Keratinocyte (primary cell): ENCODE data around the gene ALLC. TPM values are rescaled to one million over a fixed set of nuclear protein-coding genes. Genes with fewer than 3 reads are reported as not detected.

Source experiments
- DNase-seq: peaks from one replicate; pipeline ENCODE4 v3.0.0-alpha.2; 2011; ENCODE audit warnings: low read depth, missing footprints, low spot score
- FAIRE-seq: peaks from 2 replicates; lab custom pipeline; 2011; peaks lifted over from hg19 to GRCh38; lab: Jason Lieb, UNC
- H2AFZ ChIP-seq: 2 replicates; pipeline ENCODE4 v1.6.0; 2012; ENCODE audit warnings: low read length, control low read depth, inconsistent platforms; ENCODE audit not compliant: control insufficient read depth
- H3K27ac ChIP-seq: 2 replicates; pipeline ENCODE4 v1.5.1; 2011; ENCODE audit warnings: low read length; ENCODE audit not compliant: control insufficient read depth, insufficient read depth
- H3K27me3 ChIP-seq: 3 replicates; pipeline ENCODE4 v1.6.0; 2011; ENCODE audit warnings: low read length; ENCODE audit not compliant: control insufficient read depth, insufficient read depth; ENCODE audit errors: extremely low read depth
- H3K36me3 ChIP-seq, 2 experiments: 2 replicates in 1 of 2; 3 replicates in 1 of 2; pipeline ENCODE4 v1.5.1; 2011; ENCODE audit warnings: low read length in 2 of 2, mild to moderate bottlenecking in 1 of 2; ENCODE audit not compliant: control insufficient read depth in 2 of 2, insufficient read depth in 2 of 2; ENCODE audit errors: extremely low read depth in 1 of 2
- H3K4me1 ChIP-seq: 3 replicates; pipeline ENCODE4 v1.5.1; 2011; ENCODE audit warnings: low read length; ENCODE audit not compliant: control insufficient read depth, insufficient read depth; ENCODE audit errors: extremely low read depth
- H3K4me2 ChIP-seq: 3 replicates; pipeline ENCODE4 v1.6.0; 2011; ENCODE audit warnings: low read depth, low read length; ENCODE audit not compliant: control insufficient read depth, insufficient read depth; ENCODE audit errors: extremely low read depth
- H3K4me3 ChIP-seq, 3 experiments: fragments of 200-600 bp in 1 of 3; sonication (generic) in 1 of 3; 2 replicates in 2 of 3; 3 replicates in 1 of 3; pipeline ENCODE4 v1.5.1; 2011 to 2016; ENCODE audit warnings: low read length in 3 of 3, mild to moderate bottlenecking in 3 of 3, control low read depth in 2 of 3, inconsistent platforms in 1 of 3, low read depth in 1 of 3, mixed read lengths in 1 of 3, mixed run types in 1 of 3, moderate library complexity in 1 of 3; ENCODE audit not compliant: control insufficient read depth in 2 of 3, insufficient read depth in 2 of 3; ENCODE audit errors: extremely low read depth in 1 of 3
- H3K79me2 ChIP-seq: 2 replicates; pipeline ENCODE4 v1.6.0; 2012; ENCODE audit warnings: low read length; ENCODE audit not compliant: control insufficient read depth, insufficient read depth
- H3K9ac ChIP-seq: 3 replicates; pipeline ENCODE4 v1.6.0; 2011; ENCODE audit warnings: low read length; ENCODE audit not compliant: control insufficient read depth, insufficient read depth; ENCODE audit errors: extremely low read depth
- H3K9me1 ChIP-seq: 3 replicates; pipeline ENCODE4 v1.6.0; 2011; ENCODE audit warnings: low read length; ENCODE audit not compliant: control insufficient read depth, insufficient read depth; ENCODE audit errors: extremely low read depth
- H3K9me3 ChIP-seq: 2 replicates; pipeline ENCODE4 v1.5.1; 2012; ENCODE audit warnings: low read depth, low read length; ENCODE audit not compliant: control insufficient read depth
- H4K20me1 ChIP-seq: 3 replicates; pipeline ENCODE4 v1.6.0; 2011; ENCODE audit warnings: low read length; ENCODE audit not compliant: control insufficient read depth, insufficient read depth; ENCODE audit errors: extremely low read depth
- EZH2 ChIP-seq: IDR thresholded peaks from one replicate; pipeline ENCODE4 v1.6.1; 2012; ENCODE audit warnings: inconsistent platforms, mild to moderate bottlenecking, low read length, moderate library complexity
- dilution Hi-C: fragments of 300-500 bp; cut with MboI; formaldehyde crosslinking; loops from one replicate; pipeline ENCODE4 v1.7.0; 2020; ENCODE audit warnings: low sequenced_read_pairs; ENCODE audit not compliant: extremely low pct_ligation_motif_present
- polyA plus RNA-seq, 5 experiments: library from polyadenylated mRNA; depleted of rRNA in 3 of 5; stranded (reverse) in 3 of 5; stranded (forward) in 1 of 5; unstranded in 1 of 5; fragments of >200 nt; gene quantifications; 1 replicate in 1 of 5; 2 replicates in 3 of 5; 3 replicates in 1 of 5; pipeline versions ENCODE4 v1.2.1 to v1.2.3, GENCODE V29; 2011 to 2012; ENCODE audit warnings: missing spikeins in 2 of 5, low read depth in 1 of 5, low replicate concordance in 1 of 5
- TF ChIP-seq, protein P1 (sequence below), 3 experiments: IDR thresholded peaks in 1 of 3; conservative IDR thresholded peaks in 1 of 3; optimal IDR thresholded peaks in 1 of 3; 2 replicates in 2 of 3; 3 replicates in 1 of 3; pipeline versions ENCODE3 to v1.5.1; 2011; ENCODE audit warnings: low read length in 3 of 3, mild to moderate bottlenecking in 3 of 3, moderate library complexity in 2 of 3, control low read depth in 1 of 3, inconsistent platforms in 1 of 3; ENCODE audit not compliant: insufficient read depth in 2 of 3; ENCODE audit errors: extremely low read depth in 1 of 3

ALLC gene
- polyA plus RNA-seq, 1 donor (not counting 4 experiments of a cell fraction or from before 2014, with no cell fraction given), result not detected

DNA sequence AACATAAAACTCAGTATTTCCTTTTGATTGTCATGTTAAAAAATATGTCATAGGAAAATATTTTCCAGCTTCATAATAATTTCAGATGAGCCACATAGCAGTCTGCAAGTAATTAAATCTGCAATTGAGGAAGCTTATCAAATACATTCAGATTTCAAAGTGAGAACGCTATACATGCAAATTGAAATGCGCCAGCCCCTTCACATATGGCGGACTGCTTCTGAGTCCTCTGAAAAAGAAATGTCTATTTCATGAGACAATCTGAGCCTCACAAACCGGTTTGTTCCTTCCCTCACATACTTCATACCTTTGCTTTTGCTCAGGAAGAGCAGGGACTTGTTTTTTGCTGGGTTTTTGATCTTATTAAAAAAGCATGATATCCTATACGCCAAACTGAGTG, 43.1 kb downstream of the ALLC start:
- Histone ChIP-seq H3K4me3 (no peak overlapping the region), H3K36me3 (no peaks in the 10 kb centered on the region), H3K9me1 (no peaks in the 10 kb centered on the region), H3K9ac (no peak overlapping the region), H3K9me3 (no peaks in the 10 kb centered on the region), H4K20me1 (no peaks in the 10 kb centered on the region), H2AFZ (no peak overlapping the region), H3K79me2 (no peaks in the 10 kb centered on the region), H3K27me3 (peaks cover 31% of the 10 kb centered on the region), H3K4me1 (no peaks in the 10 kb centered on the region), H3K4me2 (no peak overlapping the region), H3K27ac (no peak overlapping the region)
- dilution Hi-C loops, result no loop called here
- no peak for DNase-seq
- no peak for FAIRE-seq
- TF ChIP-seq EZH2, result no peak
- TF ChIP-seq, protein P1, sequence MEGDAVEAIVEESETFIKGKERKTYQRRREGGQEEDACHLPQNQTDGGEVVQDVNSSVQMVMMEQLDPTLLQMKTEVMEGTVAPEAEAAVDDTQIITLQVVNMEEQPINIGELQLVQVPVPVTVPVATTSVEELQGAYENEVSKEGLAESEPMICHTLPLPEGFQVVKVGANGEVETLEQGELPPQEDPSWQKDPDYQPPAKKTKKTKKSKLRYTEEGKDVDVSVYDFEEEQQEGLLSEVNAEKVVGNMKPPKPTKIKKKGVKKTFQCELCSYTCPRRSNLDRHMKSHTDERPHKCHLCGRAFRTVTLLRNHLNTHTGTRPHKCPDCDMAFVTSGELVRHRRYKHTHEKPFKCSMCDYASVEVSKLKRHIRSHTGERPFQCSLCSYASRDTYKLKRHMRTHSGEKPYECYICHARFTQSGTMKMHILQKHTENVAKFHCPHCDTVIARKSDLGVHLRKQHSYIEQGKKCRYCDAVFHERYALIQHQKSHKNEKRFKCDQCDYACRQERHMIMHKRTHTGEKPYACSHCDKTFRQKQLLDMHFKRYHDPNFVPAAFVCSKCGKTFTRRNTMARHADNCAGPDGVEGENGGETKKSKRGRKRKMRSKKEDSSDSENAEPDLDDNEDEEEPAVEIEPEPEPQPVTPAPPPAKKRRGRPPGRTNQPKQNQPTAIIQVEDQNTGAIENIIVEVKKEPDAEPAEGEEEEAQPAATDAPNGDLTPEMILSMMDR (optimal IDR thresholded peaks at IDR 0.05 in 1 of 3, IDR thresholded peaks at IDR 0.05 in 1 of 3, conservative IDR thresholded peaks at IDR 0.05 in 1 of 3; ENCODE audit: extremely low read depth in 1 of 3, insufficient read depth in 2 of 3, low read length in 3 of 3), result no peak

DNA sequence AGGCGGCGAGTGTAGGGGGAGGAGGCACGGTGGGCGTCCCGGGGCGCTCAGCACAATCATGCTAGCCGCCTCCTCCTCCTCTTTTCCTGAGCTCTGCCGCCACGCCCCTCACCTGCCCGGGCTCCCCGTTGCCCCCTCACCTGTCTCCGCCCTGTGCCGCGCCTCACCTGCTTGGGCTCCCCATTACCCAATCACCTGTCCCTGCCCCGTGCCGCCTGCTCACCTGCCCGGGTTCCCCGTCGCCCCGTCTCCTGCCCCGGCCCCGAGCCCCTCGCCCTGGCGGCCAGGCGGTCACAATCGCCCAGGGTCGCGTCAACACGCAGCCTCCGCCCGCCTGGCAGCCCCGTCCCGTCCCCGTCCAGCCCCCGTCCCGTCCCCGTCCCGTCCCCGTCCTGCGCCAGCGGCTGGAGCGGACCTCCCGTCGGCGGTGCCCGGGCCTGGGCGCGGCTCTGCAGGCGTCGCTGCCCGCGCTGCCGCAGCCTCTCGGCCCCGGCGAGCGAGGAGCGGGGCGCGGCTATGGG, 45.3 kb downstream of the ALLC start, which contains the start of gene DCDC2C:
DCDC2C (plus strand) TSS at position 340 of the 521 bp plus-strand sequence; CDS start at position 517, 177 bp downstream.
- Histone ChIP-seq H3K79me2 (no peaks in the 10 kb centered on the region), H3K27me3 (peaks cover 45% of the 10 kb centered on the region), H4K20me1 (no peaks in the 10 kb centered on the region), H3K4me3 (no peak within 1 kb of the TSS), H2AFZ (no peak within 1 kb of the TSS), H3K4me1 (no peaks in the 10 kb centered on the region), H3K9me1 (no peaks in the 10 kb centered on the region), H3K9ac (no peak within 1 kb of the TSS), H3K4me2 (no peak within 1 kb of the TSS), H3K36me3 (no peaks in the 10 kb centered on the region), H3K27ac (no peak within 1 kb of the TSS), H3K9me3 (no peaks in the 10 kb centered on the region)
- TF ChIP-seq, protein P1 (optimal IDR thresholded peaks at IDR 0.05 in 1 of 3, IDR thresholded peaks at IDR 0.05 in 1 of 3, conservative IDR thresholded peaks at IDR 0.05 in 1 of 3; ENCODE audit: extremely low read depth in 1 of 3, insufficient read depth in 2 of 3, low read length in 3 of 3), result no peak
- TF ChIP-seq EZH2, result no peak
- FAIRE-seq (no peak), DNase-seq (no peak)
- dilution Hi-C loops, result no loop called here
